K562 (cell line): ENCODE measurements around the gene DAB1. TPM values are rescaled to one million over a fixed set of nuclear protein-coding genes. Genes with fewer than 3 reads are reported as not detected.

ENCODE experiments used
- ATAC-seq: fragments of 200-7000 bp; cut with Tn5 transposase; 3 replicates; pipeline ENCODE4 v1.9.1; 2020; ENCODE audit warnings: moderate library complexity
- BruUV-seq: library from RNA; stranded (reverse); fragments of 400-500 nt; replicated peaks from 2 replicates; lab custom pipeline; 2021; lab: Mats Ljungman, UMichigan
- CTCF ChIA-PET: fragments of 300-600 bp; formaldehyde crosslinking; extraction: SDS; loops from one replicate; lab custom pipeline; 2021; ENCODE audit warnings: low intra/inter-chr PET ratio; lab: Yijun Ruan, JAX
- POLR2A ChIA-PET: fragments of 300-600, 350-650 bp; sonication (Branson Sonifier 250); formaldehyde crosslinking; extraction: SDS; loops from one replicate; lab custom pipeline; 2021; ENCODE audit warnings: antibody characterized with exemption, inconsistent platforms; lab: Yijun Ruan, JAX
- DNase-seq, 4 experiments: peaks; one replicate each; pipeline versions ENCODE4 v3.0.0 to v3.0.0-alpha.2; 2011 to 2018; ENCODE audit warnings: low spot score in 3 of 4, mixed read lengths in 3 of 4; ENCODE audit errors: extremely low read depth in 1 of 4
- FAIRE-seq: peaks from 2 replicates; lab custom pipeline; 2011; peaks lifted over from hg19 to GRCh38; lab: Jason Lieb, UNC
- H2AFZ ChIP-seq: 2 replicates; pipeline ENCODE4 v1.6.0; 2011; ENCODE audit warnings: low read depth, low read length, control low read depth, inconsistent platforms
- H3K27ac ChIP-seq: fragments of 200-600 bp; 3 replicates; pipeline ENCODE4 v1.8.0; 2011; ENCODE audit warnings: low read depth, mild to moderate bottlenecking, control low read depth, inconsistent platforms, low read length, moderate library complexity, mixed read lengths; ENCODE audit errors: extremely low read depth
- H3K27me3 ChIP-seq, 2 experiments: fragments of 300-600 bp in 1 of 2; 2 replicates in 1 of 2; 3 replicates in 1 of 2; pipeline versions ENCODE4 v1.6.0 to v1.8.0; 2011; ENCODE audit warnings: inconsistent platforms in 2 of 2, low read length in 2 of 2, mild to moderate bottlenecking in 1 of 2, mixed read lengths in 1 of 2, moderate library complexity in 1 of 2; ENCODE audit not compliant: control insufficient read depth in 2 of 2, insufficient read depth in 2 of 2
- H3K36me3 ChIP-seq: fragments of 300-600 bp; 3 replicates; pipeline ENCODE4 v1.8.0; 2011; ENCODE audit warnings: mild to moderate bottlenecking, low read length, inconsistent platforms; ENCODE audit not compliant: control insufficient read depth, insufficient read depth
- H3K4me1 ChIP-seq, 2 experiments: fragments of 200-600 bp in 1 of 2; replicated peaks in 1 of 2; 2 replicates in 1 of 2; 3 replicates in 1 of 2; pipeline versions ENCODE4 v1.5.1 to v1.8.0; 2011; ENCODE audit warnings: inconsistent platforms in 2 of 2, low read length in 2 of 2, mild to moderate bottlenecking in 1 of 2, mixed read lengths in 1 of 2, moderate library complexity in 1 of 2; ENCODE audit not compliant: control insufficient read depth in 2 of 2, insufficient read depth in 2 of 2
- H3K4me2 ChIP-seq: 2 replicates; pipeline ENCODE4 v1.6.1; 2011; ENCODE audit warnings: low read length, control low read depth, inconsistent platforms, mixed read lengths; ENCODE audit not compliant: insufficient read depth
- H3K4me3 ChIP-seq: fragments of 200-600 bp; sonication (generic), shearing (Covaris generic); 2 replicates; pipeline ENCODE4 v1.5.1; 2016; ENCODE audit warnings: control low read depth, inconsistent platforms
- H3K79me2 ChIP-seq: fragments of 200-600 bp; 3 replicates; pipeline ENCODE4 v1.8.0; 2011; ENCODE audit warnings: low read length, inconsistent platforms; ENCODE audit not compliant: control insufficient read depth, insufficient read depth
- H3K9ac ChIP-seq, 2 experiments: 2 replicates each; pipeline versions ENCODE4 v1.6.0 to v1.6.1; 2011; ENCODE audit warnings: low read depth in 2 of 2, low read length in 2 of 2, control low read depth in 1 of 2, inconsistent platforms in 1 of 2, mild to moderate bottlenecking in 1 of 2, mixed read lengths in 1 of 2; ENCODE audit not compliant: insufficient read depth in 1 of 2
- H3K9me1 ChIP-seq: one replicate; pipeline ENCODE4 v1.6.0; 2011; ENCODE audit warnings: inconsistent platforms, mild to moderate bottlenecking, low read length, moderate library complexity; ENCODE audit not compliant: control insufficient read depth, insufficient read depth
- H3K9me3 ChIP-seq: replicated peaks from 2 replicates; pipeline ENCODE4 v1.5.1; 2011; ENCODE audit warnings: low read depth, low read length, inconsistent platforms; ENCODE audit not compliant: control insufficient read depth, insufficient read depth
- H4K20me1 ChIP-seq: replicated peaks from 2 replicates; pipeline ENCODE4 v1.6.1; 2011; ENCODE audit warnings: low read length, inconsistent platforms, mixed read lengths; ENCODE audit not compliant: control insufficient read depth, insufficient read depth
- ASH1L ChIP-seq: fragments of 450-650 bp; IDR thresholded peaks from 2 replicates; pipeline ENCODE4 v1.6.1; 2018; ENCODE audit warnings: borderline replicate concordance, mild to moderate bottlenecking, low read depth; ENCODE audit not compliant: partially characterized antibody
- CBFB ChIP-seq: sonication (generic); formaldehyde crosslinking; IDR thresholded peaks from 2 replicates; pipeline ENCODE4 v1.4.0; 2020; ENCODE audit warnings: mild to moderate bottlenecking, missing genetic modification reagents
- EZH2 ChIP-seq: IDR thresholded peaks from 2 replicates; pipeline ENCODE4 v1.6.1; 2012; ENCODE audit warnings: low read depth, mild to moderate bottlenecking, inconsistent platforms, low read length, borderline replicate concordance
- MTA2 ChIP-seq: fragments of 450-650 bp; IDR thresholded peaks from 2 replicates; pipeline ENCODE4 v1.6.1; 2016; ENCODE audit warnings: low read depth
- MTA3 ChIP-seq: fragments of 450-650 bp; formaldehyde crosslinking; IDR thresholded peaks from 2 replicates; pipeline ENCODE4 v1.6.1; 2017; ENCODE audit warnings: mild to moderate bottlenecking, borderline replicate concordance
- RBM14 ChIP-seq: fragments of 200-400 bp; formaldehyde crosslinking; IDR thresholded peaks from 2 replicates; pipeline ENCODE4 v1.6.1; 2018; ENCODE audit warnings: low read depth, mild to moderate bottlenecking, low read length, moderate library complexity, borderline replicate concordance; ENCODE audit not compliant: insufficient read depth
- SMC3 ChIP-seq: conservative IDR thresholded peaks from 2 replicates; pipeline ENCODE4 v1.6.1; 2011; ENCODE audit warnings: low read depth, low read length, improper control_type of control experiment; ENCODE audit not compliant: insufficient read depth
- SP2 ChIP-seq: IDR thresholded peaks from 2 replicates; pipeline ENCODE4 v1.6.1; 2011; ENCODE audit warnings: mild to moderate bottlenecking, low read depth, low read length, moderate library complexity; ENCODE audit not compliant: poor library complexity, severe bottlenecking; ENCODE audit errors: extremely low read depth
- ZFP1 ChIP-seq: fragments of 450-650 bp; formaldehyde crosslinking; IDR thresholded peaks from 2 replicates; pipeline ENCODE4 v1.4.0; 2020; ENCODE audit warnings: mild to moderate bottlenecking, mixed read lengths
- ZNF347 ChIP-seq: fragments of 450-650 bp; formaldehyde crosslinking; IDR thresholded peaks from 2 replicates; pipeline ENCODE4 v1.4.0; 2020; ENCODE audit warnings: low read depth, mild to moderate bottlenecking, moderate library complexity
- WGBS: fragments of 100-300 bp; shearing (Covaris generic); methylation state at CpG from one replicate; pipeline ENCODE4 v1.1.6; 2016; ENCODE audit warnings: low coverage, mixed read lengths; ENCODE audit not compliant: insufficient coverage; ENCODE audit errors: missing lambda C conversion rate; 5-methylcytosine and 5-hydroxymethylcytosine counted together
- in situ Hi-C: fragments of 300-500 bp; cut with MboI; formaldehyde crosslinking; loops from 4 replicates; pipeline ENCODE4 v1.15.0; 2018; ENCODE audit warnings: inconsistent platforms, mixed read lengths
- intact Hi-C: fragments of 100-400 bp; cut with micrococcal nuclease; formaldehyde crosslinking; loops from 2 replicates; pipeline ENCODE4 v1.14.2; 2022
- polyA plus RNA-seq, 8 experiments: library from polyadenylated mRNA; depleted of rRNA in 4 of 8; stranded (reverse) in 5 of 8; unstranded in 3 of 8; fragments of >200 nt; fragmentation: Nextera tagmentation in 2 of 8; fragmentation: Illumina TruSeq in 1 of 8; extraction: Ambion mirVana in 2 of 8; extraction: Trizol in 1 of 8; gene quantifications; 2 replicates each; pipeline versions ENCODE4 v1.2.1 to v1.2.3, GENCODE V29; 2011 to 2014; ENCODE audit warnings: inconsistent platforms in 1 of 8, missing spikeins in 1 of 8
- total RNA-seq, 7 experiments: library from RNA; depleted of rRNA in 6 of 7; stranded (reverse); fragments of >200 nt in 6 of 7; fragmentation: Illumina TruSeq in 2 of 7; extraction: Trizol in 2 of 7; gene quantifications; 2 replicates each; pipeline versions ENCODE4 v1.2.1 to v1.2.3, GENCODE V29; 2011 to 2021; ENCODE audit warnings: low replicate concordance in 1 of 7
- TF ChIP-seq, protein P1 (sequence below), 2 experiments: IDR thresholded peaks; 2 replicates each; pipeline ENCODE4 v1.6.1; 2012; ENCODE audit warnings: improper control_type of control experiment in 2 of 2, low read depth in 2 of 2, low read length in 2 of 2, borderline replicate concordance in 1 of 2
- TF ChIP-seq, protein P2 (sequence below): fragments of 450-650 bp; IDR thresholded peaks from 2 replicates; pipeline ENCODE4 v1.6.1; 2017; ENCODE audit warnings: antibody characterized with exemption

The DAB1 gene
- total and polyA plus RNA-seq, 9 of the 15 experiments (the other 6 are each of a cell fraction or from before 2014, with no cell fraction given), result not detected

- no peaks in the 10 kb centered on the region for H4K20me1 ChIP-seq
- 0 out of 5 replicates have a peak, but pooled peaks cover 0 to 3% of the 10 kb centered on the region in 2 experiments for H3K27me3 ChIP-seq
- no peak overlapping the region for H3K4me2 ChIP-seq
- CTCF ChIA-PET, result interaction anchor here (2.2 kb wide), 1 partner anchor 138 kb away, joined by 26 read pairs; no protein-coding TSS in a partner anchor
- intact Hi-C loops, result loop anchor here (1.0 kb wide), 1 partner anchor 137 kb away; no protein-coding TSS in a partner anchor
- no peaks in the 10 kb centered on the region for H3K9me3 ChIP-seq
- no peak overlapping the region for H3K9ac ChIP-seq
- no TSS peak for BruUV-seq
- no peak for ATAC-seq
- FAIRE-seq, result no peak
- H3K4me3 ChIP-seq, result no peak overlapping the region
- in situ Hi-C loops, result loop anchor here (10.0 kb wide), 1 partner anchor 144 kb away; no protein-coding TSS in a partner anchor
- H2AFZ ChIP-seq, result no peak overlapping the region
- H3K27ac ChIP-seq, result no peak overlapping the region
- no peaks in the 10 kb centered on the region for H3K4me1 ChIP-seq
- H3K79me2 ChIP-seq, result no peaks in the 10 kb centered on the region
- DNase-seq, result no peak
- H3K36me3 ChIP-seq, result no peaks in the 10 kb centered on the region
- WGBS, result 0% methylated on average over 2 of the region's 2 CpGs
- H3K9me1 ChIP-seq, result no peaks in the 10 kb centered on the region
- POLR2A ChIA-PET, result interaction anchor here (0.6 to 1.0 kb wide), 3 partner anchors 11 to 137 kb away, joined by 3 read pairs; no protein-coding TSS in a partner anchor
- no peak for TF ChIP-seq MTA2
- TF ChIP-seq ASH1L, result no peak
- TF ChIP-seq, protein P1, sequence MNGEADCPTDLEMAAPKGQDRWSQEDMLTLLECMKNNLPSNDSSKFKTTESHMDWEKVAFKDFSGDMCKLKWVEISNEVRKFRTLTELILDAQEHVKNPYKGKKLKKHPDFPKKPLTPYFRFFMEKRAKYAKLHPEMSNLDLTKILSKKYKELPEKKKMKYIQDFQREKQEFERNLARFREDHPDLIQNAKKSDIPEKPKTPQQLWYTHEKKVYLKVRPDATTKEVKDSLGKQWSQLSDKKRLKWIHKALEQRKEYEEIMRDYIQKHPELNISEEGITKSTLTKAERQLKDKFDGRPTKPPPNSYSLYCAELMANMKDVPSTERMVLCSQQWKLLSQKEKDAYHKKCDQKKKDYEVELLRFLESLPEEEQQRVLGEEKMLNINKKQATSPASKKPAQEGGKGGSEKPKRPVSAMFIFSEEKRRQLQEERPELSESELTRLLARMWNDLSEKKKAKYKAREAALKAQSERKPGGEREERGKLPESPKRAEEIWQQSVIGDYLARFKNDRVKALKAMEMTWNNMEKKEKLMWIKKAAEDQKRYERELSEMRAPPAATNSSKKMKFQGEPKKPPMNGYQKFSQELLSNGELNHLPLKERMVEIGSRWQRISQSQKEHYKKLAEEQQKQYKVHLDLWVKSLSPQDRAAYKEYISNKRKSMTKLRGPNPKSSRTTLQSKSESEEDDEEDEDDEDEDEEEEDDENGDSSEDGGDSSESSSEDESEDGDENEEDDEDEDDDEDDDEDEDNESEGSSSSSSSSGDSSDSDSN (IDR thresholded peaks at IDR 0.05; ENCODE audit: borderline replicate concordance in 1 of 2, low read depth in 2 of 2, low read length in 2 of 2), result no peak
- TF ChIP-seq, protein P2, sequence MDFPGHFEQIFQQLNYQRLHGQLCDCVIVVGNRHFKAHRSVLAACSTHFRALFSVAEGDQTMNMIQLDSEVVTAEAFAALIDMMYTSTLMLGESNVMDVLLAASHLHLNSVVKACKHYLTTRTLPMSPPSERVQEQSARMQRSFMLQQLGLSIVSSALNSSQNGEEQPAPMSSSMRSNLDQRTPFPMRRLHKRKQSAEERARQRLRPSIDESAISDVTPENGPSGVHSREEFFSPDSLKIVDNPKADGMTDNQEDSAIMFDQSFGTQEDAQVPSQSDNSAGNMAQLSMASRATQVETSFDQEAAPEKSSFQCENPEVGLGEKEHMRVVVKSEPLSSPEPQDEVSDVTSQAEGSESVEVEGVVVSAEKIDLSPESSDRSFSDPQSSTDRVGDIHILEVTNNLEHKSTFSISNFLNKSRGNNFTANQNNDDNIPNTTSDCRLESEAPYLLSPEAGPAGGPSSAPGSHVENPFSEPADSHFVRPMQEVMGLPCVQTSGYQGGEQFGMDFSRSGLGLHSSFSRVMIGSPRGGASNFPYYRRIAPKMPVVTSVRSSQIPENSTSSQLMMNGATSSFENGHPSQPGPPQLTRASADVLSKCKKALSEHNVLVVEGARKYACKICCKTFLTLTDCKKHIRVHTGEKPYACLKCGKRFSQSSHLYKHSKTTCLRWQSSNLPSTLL, result no peak
- no peak for TF ChIP-seq ZNF347
- TF ChIP-seq ZFP1, result no peak
- no peak for TF ChIP-seq SMC3
- no peak for TF ChIP-seq CBFB (CRISPR knock-in tag)
- TF ChIP-seq MTA3, result no peak
- TF ChIP-seq SP2, result no peak
- TF ChIP-seq RBM14, result no peak
- no peak for TF ChIP-seq EZH2
These were observed 454.9 kb downstream of the DAB1 start for GRCh38 chr1:56968878-56969495.
